ENCODE results near the gene KCNQ1.

Gene KCNQ1

GRCh38 chr11:2837651-2838050, 392.8 kb downstream of the KCNQ1 start:
- no peak overlapping the region for H3K4me3 ChIP-seq (ENCODE audit: low read length)
- DNase-seq (ENCODE audit: low read depth) = no peak
- TF ChIP-seq CTCF (IDR thresholded peaks at IDR 0.05; ENCODE audit: insufficient read depth, low read depth, low read length, missing control alignments) = no peak

DNA sequence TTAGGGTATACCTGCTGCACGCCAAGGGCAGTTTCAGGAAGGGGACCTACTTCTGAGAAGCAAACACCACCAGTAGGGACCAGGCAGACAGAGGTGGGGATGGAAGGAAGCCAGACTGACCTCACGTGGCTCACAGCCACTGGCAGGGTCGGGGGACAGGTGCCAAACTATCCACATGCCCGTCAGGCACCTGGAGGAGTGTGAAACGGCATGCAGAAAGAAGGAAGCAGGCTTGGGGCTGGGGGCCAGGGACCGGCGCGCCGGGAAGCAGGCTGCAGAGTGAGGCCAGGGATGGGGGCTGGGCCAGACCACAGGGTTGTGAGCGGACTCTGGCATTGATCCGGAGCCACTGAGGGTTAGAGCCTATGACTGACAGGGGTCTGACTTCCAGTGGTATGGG, 393.3 kb downstream of the KCNQ1 start:
- TF ChIP-seq CTCF (IDR thresholded peaks at IDR 0.05; ENCODE audit: insufficient read depth, low read depth, low read length, missing control alignments) = no peak
- no peak overlapping the region for H3K4me3 ChIP-seq (ENCODE audit: low read length)
- no peak for DNase-seq (ENCODE audit: low read depth)

GRCh38 chr11:2838676-2839294, 394.0 kb downstream of the KCNQ1 start:
- no peak overlapping the region for H3K4me3 ChIP-seq (ENCODE audit: low read length)
- TF ChIP-seq CTCF (IDR thresholded peaks at IDR 0.05; ENCODE audit: insufficient read depth, low read depth, low read length, missing control alignments) = no peak
- no peak for DNase-seq (ENCODE audit: low read depth)

DNA sequence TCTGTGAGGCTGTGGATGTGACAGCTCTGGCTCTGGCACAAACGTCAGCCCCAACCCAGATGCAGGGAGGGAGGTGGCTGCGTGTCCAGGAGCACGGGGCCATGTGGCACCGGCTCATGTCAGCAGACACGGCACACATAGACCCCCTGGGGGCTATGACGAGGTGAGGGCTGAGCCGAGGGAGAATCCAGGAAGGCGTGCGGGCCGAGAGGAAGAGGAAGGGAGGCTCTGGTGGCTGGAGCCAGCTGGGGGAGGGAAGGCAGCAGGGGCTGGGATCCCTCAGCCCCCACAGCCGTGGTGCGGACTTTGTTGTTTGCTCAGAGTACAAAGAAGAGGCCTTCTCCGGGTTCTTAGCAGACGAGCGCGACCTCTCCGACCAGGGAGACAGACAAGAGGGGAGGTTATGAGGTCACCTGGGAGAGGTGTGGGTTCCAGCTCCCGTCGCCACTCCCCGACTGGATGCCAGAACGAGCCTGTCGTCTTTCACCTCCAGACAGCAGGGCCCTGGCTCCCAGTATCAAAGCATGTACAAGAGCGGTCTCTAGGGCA, 394.7 kb downstream of the KCNQ1 start:
- DNase-seq (ENCODE audit: low read depth) = no peak
- no peak overlapping the region for H3K4me3 ChIP-seq (ENCODE audit: low read length)
- TF ChIP-seq CTCF (IDR thresholded peaks at IDR 0.05; ENCODE audit: insufficient read depth, low read depth, low read length, missing control alignments) = no peak

DNA sequence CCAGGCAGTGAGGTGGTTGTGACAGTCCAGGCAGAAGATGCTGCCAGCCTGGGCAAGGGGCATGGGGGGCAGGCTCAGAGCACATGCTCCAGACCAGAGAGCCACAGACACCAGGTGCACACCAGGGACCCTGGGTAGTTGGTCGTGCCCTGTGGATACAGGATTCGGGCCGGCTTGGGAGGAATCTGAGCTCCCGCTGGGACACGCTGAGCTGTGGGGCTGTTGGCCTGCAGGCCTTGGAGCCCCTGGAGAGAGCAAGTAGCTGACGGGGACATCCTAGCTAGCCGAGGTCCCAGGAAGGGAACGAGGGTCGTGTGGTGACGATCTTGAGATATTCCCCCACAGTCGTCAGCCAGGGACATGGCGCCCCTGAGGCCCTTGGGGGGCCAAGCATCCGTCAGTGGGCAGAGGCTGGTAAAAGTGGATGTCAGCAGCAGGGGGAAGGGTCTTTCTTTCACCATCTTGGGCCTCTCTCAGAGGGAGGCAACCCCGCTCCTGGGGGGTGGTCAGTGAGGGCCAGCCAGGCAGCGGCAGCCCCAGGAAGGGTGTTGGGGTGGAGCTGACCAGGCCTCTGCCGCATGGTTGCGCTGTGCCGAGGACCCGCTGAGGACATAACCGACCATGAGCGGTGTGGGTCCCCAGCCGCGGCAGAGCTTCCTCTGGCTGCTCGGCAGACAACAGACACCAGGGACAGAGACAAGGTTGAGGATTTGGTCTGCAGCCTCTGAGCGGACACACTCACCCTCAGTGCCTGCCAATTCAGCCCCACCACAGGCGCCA, 396.8 kb downstream of the KCNQ1 start:
- DNase-seq (ENCODE audit: low read depth) = no peak
- H3K4me3 ChIP-seq (ENCODE audit: low read length) = no peak overlapping the region
- no peak for TF ChIP-seq CTCF (IDR thresholded peaks at IDR 0.05; ENCODE audit: insufficient read depth, low read depth, low read length, missing control alignments)

- no peak for DNase-seq (ENCODE audit: low read depth)
- TF ChIP-seq CTCF (IDR thresholded peaks at IDR 0.05; ENCODE audit: insufficient read depth, low read depth, low read length, missing control alignments) = no peak
- H3K4me3 ChIP-seq (ENCODE audit: low read length) = no peak overlapping the region
Observed at GRCh38 chr11:2842876-2843275, 398.1 kb downstream of the KCNQ1 start.

Data from epithelial cell of esophagus (primary cell).